MM.1S (cell line): ENCODE data around the gene SNRPA1.

Experiments
- CTCF ChIP-seq: fragments of 300-600 bp; sonication (generic); IDR thresholded peaks from 2 replicates; pipeline ENCODE4 v1.5.1; 2016; ENCODE audit warnings: antibody characterized with exemption, low read length, mixed read lengths
- EZH2 ChIP-seq: fragments of 300-600 bp; sonication (generic); optimal IDR thresholded peaks from 2 replicates; pipeline ENCODE3; 2017; ENCODE audit warnings: low read depth, mild to moderate bottlenecking, antibody characterized with exemption, low read length, mixed read lengths
- EZH2phosphoT487 ChIP-seq: fragments of 300-600 bp; sonication (generic); IDR thresholded peaks from 2 replicates; pipeline ENCODE4 v1.6.1; 2018; ENCODE audit warnings: antibody characterized with exemption, low read length

- TF ChIP-seq CTCF: no peak
- TF ChIP-seq EZH2: no peak
- TF ChIP-seq EZH2phosphoT487: no peak
These were observed 23.8 kb upstream of the SNRPA1 start for GRCh38 chr15:101318839-101319238.
